NCI-H1436 treated with DMSO at 0.1 percent for 48 hours (cell line): ENCODE data around the gene YPEL2.
"Not testable (repeated sequence)": the region's sequence is repeated elsewhere in the genome, so short reads cannot be mapped to it uniquely, and the experiment has no call there.

Source experiments
- DNase-seq: peaks from one replicate; lab custom pipeline; 2025; lab: John Stamatoyannopoulos, UW

YPEL2 gene, protein sequence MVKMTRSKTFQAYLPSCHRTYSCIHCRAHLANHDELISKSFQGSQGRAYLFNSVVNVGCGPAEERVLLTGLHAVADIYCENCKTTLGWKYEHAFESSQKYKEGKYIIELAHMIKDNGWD

DNA sequence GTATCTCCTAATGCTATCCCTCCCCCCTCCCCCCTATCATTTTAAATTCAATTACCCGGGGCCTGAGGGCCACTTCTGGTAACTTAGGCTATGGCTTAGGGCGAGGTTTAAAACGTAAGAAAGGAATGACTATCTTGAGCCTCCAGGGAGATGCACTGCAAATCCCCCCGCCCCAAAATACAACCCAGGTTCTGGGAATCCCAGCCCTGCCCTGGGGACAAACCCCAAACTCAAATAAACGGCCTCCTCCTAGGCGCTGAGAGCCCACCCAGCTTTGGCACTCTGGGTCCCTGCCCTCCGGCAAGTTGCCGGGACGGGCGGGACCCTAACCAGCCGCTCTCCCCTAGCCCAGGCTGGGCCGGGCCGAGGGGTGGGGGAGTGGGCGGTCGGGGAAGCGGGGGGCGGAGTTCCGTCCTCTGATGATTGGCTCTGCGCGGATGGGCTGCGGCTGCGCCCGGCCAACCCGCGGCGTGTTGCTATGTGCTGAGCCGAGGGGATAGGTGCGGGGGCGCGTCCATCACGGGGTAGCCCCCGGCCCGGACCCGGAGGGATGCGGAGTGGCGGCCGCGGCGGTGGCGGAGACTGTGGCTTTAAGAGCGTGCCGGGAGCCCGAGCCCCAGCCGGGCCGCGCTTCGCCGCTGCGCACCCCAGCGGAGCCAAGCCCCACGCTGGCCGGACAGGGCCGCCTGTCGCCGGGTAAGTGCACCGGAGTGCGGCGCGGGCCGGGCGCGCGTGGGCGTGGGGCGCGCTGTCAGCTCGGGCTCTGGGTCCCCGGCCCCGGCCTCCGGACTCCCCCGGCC, at the start of gene YPEL2:
YPEL2 (plus strand) TSS at position 527 of the 800 bp plus-strand sequence. CDS start 21,755 bp downstream, outside the sequence.
- DNase-seq, result peak; percentile 70

DNA sequence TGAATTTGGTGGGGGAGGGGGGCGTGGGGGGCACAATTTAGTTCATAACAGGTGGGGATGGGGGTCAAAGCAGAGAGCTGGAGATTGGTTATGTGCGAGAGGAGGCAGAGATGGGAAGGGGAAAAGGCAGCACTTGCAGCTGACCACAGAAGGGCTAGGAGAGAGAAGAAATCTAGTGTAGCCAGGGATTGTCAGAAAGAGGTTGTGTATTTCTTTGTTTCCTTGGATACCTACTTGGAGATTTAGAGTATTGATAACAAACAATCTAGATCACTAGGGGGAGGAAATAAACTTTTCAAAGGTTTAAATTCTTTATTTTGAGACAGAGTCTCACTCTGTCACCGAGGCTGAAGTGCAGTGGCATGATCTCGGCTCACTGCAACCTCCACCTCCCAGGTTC, 47.1 kb upstream of the YPEL2 start:
- no peak for DNase-seq

DNA sequence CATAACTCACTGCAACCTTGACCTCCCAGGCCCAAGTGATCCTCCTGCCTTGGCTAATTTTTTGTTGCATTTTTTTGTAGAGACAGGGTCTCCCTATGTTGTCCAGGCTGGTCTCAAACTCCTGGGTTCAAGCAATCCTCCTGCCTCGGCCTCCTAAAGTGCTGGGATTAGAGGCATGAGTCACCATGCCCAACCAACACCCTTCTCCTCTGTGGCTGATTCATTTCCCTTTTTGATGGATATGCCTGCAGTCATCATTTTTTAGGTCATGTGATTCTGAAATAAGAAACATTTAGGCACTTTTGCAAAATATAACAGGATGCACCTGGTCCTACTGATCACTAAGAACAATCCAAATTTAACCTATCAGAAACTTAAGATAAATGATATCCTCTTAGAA, 44.0 kb upstream of the YPEL2 start:
- DNase-seq, result no peak

DNA sequence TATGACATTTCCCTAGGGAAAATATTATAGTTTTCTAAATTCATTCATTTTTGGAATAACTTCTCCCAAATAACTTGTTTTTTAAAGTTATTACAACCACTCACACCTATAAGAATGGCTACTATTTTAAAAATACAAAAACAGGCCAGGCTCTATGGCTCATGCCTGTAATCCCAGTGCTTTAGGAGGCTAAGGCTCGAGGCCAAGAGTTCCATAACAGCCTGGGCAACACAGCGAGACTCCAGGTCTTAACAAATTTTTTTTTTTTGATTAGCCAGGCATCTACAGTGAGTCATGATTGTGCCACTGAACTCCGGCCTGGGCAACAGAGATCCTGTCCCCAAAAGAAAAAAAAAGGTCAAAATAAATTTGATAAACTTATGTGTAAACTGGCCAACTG, 43.6 kb upstream of the YPEL2 start:
- DNase-seq, result no peak

DNA sequence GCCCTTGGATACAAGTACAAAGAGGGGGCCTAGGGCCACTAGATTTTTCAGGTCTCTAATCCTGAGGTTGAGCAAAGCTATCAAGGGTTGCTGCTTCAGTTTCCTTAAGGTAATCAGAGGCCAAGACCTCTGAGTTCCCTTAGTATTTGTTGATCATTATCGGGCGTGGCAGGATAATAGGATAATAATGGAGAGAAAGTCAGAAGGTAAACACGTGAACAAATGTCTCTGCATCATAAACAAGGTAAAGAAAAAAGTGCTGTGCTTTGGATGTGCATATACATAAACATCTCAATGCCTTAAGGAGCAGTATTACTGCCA, 41.5 kb upstream of the YPEL2 start:
- no peak for DNase-seq

DNA sequence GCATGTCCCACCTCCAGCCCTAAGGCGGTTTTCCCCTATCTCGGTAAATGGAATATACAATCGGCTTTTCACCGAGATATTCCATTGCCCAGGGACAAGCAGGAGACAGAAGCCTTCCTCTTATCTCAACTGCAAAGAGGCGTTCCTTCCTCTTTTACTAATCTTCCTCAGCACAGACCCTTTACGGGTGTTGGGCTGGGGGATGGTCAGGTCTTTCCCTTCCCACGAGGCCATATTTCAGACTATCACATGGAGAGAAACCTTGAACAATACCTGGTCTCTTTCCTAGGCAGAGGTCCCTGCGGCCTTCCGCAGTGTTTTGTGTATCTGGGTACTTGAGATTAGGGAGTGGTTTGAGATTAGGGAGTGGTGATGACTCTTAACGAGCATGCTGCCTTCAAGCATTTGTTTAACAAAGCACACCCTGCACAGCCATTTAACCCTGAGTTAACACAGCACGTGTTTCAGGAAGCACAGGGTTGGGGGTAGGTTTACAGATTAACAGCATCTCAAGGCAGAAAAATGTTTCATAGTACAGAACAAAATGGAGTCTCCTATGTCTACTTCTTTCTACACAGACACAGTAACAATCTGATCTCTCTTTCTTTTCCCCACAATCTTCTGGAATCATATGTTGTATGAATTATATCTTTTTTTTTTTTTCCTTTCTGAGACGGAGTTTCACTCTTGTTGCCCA, 41.0 kb upstream of the YPEL2 start:
- DNase-seq, result peak; percentile 1

DNA sequence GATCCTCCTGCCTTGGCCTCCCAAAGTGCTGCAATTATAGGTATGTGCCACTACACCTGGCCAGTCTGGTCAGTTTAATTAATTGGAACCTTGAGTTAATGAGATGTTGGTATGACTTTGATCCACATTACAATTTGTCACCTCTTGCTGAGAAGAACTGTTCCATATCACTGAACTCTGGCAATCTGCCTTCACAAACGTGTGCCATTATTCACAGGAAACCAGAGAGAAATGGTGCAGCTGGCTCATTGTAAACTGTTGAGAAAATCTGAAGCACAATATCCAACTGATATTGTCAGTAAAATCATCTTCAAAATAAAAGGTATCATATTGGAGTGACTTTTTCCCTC, 39.3 kb upstream of the YPEL2 start:
- no peak for DNase-seq

DNA sequence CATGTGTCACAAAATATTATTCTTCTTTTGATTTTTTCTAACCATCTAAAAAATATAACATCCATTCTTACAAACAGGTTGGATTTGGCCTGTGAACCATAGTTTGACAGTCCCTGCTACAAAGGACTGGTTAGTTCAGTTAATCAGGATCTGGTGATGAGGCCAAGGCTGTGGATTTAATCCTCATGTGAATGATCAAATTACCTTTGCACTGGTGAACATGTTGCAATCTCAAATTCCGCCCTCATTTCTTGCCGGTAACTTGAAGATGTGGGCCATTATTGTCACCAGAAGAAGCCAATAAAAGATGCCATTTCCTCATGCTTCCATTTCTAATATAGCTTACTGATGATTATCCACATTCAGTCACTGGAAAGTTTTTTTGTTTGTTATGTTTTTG, 35.3 kb upstream of the YPEL2 start:
- DNase-seq, result no peak

DNA sequence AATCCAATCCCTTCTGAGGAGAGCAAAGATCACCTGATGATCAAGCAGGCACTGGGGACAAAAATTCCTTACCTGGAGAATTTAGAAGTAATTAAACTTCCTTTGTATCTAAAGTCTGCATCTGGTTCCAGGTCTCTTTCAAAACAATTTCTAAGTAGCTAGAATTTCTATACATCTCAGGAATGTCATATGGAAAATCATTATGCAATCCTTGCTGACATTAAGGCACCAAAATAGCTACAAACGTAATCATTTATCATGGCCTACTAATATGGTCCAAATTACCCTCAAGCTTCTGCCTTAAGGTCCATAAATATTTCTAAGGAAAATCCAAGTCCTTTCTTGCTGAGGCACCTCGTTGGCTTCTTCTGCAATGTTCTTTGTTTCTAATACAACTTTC, 32.9 kb upstream of the YPEL2 start:
- DNase-seq, result no peak

DNA sequence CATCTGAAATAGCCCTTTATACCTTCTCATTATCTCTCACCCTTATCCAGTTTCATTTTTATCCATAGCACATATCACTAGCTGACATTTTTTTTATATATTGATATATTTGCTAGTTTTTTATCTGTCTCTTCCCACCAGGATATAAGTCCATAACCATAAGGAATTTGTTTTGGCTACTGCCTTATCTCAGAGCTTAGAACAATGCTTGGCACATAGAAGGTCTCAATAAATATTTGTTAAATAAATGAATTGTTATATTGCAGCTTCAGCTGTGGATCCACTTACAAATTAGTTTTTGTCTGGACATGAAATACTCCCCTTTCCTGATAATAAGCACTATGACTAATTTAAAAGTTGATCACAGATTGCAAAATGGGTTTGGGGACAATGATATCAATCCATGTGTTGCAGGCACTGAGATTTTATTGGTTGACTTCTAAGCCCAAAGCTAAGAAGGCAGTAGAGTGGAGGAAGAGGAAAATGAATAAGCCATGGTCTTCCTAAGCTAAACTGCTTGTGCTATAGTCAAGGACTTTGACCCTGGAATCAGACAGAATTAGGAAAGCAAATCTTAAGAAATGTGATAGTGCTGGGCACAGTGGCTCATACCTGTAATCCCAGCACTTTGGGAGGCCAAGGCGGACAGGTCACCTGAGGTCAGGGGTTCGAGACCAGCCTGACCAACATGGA, 31.9 kb upstream of the YPEL2 start:
- no peak for DNase-seq

DNA sequence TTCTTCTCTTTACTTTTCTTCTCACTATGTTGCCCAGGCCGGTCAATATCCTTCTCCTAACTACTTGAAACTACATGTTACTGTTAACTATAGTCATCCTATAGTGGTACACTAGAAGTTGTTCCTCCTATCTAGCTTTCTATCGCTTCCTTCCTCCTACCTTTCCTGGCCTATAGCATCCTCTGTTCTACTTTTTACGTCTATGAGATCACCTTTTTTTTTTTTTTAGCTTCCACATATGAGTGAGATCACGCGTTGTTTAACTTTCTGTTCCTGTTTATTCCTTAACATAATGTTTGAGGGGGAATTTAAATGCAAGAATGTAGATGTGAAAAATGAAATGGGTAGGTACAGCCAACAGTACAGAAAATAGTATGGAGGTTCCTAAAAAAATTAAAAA, 30.5 kb upstream of the YPEL2 start:
- DNase-seq, result no peak

DNA sequence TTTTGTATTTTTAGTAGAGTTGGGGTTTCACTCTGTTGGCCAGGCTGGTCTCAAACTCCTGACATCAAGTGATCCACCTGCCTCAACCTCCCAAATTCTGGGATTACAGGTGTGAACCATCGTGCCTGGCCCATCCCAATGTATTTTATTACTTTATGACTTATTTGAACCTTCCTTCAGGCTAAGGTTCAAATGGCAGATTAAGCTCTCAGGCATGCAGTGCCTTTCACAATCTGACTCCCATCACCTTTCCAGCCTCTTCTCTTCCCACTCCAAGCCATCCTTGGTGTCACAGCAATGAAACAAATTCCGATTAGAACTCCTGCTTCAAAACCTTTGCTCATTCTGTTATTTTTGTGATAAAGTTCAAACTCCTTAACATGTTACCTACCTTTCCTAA, 26.6 kb upstream of the YPEL2 start:
- no peak for DNase-seq

DNA sequence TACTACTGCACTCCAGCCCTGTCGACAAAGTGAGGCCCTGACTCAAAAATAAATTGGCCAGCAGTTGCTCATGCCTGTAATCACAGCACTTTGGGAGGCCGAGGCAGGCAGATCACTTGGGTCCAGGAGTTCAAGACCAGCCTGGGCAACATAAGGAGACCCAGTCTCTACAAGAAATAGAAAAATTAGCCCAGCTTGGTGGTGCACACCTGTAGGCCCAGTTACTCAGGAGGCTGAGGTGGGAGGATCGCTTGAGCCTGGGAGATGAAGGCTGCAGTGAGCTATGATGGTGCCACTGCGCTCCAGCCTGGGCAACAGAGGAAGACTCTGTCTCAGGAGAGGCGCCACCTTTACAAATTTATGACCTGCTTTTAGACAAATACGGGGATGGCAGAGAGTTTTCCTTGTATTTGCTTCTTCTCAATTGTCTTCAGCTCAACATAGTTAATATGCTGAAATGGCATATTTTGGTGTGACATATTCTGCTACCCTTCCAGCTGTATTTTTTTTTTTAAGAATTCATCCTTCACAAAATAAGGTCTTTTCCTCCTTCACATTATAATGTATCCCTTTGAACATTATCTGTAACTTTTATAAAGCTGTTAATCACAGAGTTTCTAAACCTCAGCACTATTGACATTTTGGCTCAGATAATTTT, 21.1 kb upstream of the YPEL2 start:
- no peak for DNase-seq

DNA sequence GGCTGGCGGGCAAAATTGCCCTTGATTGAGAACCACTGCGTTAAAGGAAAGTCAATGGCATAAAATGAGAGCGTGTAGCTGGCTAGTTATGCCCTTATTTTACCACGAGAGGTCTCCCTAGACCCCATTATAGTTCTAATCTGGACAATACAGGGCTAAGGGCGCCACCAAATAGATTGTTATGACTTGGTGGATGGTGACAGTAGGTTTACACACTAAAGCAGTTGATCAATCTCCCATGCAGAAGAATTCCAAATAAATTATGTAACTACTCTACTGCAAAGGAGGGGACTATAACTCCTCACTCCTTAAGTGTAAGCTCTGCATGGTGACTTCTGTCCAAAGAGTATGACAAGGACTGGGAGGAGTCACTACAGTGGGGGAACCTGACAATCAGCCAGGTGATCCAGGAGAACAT, 20.4 kb upstream of the YPEL2 start:
- peak; percentile 57 for DNase-seq

DNA sequence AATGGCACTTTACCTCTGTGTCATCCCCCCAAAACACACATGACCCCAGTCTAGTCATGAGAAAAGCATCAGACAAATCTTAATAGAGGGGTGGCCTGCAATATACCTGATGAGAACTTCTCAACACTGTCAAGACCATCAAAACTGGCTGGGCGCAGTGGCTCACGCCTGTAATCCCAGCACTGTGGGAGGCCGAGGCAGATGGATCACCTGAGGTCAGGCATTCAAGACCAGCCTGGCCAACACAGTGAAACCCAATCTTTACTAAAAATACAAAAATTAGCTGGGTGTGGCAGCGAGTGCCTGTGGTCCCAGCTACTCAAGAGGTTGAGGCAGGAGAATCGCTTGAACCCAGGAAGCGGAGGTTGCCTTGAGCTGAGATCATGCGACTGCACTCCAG, 19.9 kb upstream of the YPEL2 start:
- not testable (repeated sequence) for DNase-seq

DNA sequence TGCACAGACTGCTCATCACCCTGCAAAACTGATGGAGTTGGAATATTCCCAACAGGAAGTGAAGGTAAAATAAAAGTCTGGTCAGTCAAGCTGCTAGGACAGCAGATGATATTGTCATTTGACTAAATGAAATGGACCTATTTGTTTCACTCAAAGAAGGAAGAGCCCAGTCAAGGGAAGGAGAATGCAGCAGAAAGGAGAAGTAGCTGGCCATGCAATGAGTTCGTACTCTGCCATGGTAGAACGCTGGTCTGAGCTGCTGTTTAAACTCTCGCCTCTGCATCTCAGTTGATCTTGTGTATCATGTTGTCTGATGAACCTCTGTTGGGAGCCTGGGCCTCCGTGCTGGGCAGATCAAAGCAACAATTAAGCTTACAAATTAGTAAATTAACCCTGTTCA, 15.6 kb upstream of the YPEL2 start:
- DNase-seq, result no peak

DNA sequence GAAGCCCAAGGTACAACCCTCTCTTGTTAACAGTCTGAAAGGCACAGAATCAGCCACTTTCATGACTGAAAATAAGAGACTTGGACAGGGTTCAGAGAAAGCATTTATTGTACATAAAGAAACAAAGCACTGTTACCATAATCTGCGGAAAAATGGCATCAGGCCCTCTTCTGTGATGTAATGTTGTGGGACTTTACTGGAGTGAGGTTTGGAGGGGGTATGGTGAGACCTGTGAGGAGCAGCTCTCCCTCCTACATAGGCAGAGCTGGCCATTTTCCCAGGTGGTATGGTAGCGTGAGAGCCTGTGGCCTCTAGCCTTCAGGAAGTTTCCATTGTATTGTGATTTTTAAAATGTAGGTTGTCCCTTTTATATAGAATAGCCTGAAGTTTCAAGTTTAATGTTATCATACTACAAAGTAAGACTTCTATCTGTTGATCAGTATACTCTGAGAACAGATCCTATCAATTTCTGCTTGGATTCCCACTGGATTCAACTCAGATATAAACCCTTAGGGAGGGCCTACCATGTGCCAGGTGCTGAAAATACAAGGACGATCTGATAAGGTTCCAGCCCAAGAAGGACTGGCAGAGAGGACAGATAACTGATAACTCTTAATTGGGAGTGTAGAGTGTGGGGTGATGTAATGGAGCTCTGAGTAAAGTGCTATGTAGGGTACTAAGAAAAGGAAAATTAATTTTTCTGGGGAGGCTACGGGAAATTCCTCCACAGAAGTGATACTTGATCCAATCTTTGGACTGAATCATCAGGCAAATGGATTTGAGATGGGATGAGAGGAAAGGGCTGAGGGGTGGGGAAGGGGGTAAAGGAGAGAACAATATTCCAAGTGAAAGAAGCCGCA, 4.1 kb upstream of the YPEL2 start:
- no peak for DNase-seq

DNA sequence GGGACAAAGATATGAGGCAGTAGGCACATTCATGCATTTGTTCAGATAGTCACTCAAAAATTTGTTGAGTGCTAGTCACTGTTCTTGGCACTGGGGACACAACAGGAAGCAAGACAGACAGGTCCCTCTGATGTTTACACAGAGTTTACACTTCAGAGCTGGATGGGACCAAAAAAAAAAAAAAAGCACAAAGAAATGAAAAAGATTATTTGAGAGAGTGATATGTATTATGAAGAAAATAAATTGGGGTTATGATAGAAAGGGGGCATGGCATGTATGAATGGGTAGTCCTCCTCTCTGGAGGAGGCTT, 3.5 kb upstream of the YPEL2 start:
- DNase-seq, result no peak

DNA sequence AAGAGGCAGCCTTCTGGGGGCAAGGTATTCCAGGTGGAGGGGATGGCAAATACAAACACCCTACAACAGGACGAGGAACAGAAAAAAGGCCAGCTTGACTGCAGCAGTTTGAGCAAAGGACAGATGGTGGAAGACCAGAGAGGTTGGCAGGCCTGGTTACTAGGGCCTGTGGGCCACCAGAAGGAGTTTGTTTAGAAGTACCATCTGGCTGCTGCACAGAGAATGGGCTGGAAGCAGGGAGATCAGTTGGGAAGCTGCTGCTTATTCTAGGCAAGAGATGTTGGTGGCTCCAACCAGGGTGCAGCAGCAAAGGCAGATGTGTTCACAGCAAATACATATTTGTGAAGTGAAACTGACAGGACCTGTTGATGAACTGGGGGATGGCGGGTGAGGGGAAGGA, 2.9 kb upstream of the YPEL2 start:
- no peak for DNase-seq

DNA sequence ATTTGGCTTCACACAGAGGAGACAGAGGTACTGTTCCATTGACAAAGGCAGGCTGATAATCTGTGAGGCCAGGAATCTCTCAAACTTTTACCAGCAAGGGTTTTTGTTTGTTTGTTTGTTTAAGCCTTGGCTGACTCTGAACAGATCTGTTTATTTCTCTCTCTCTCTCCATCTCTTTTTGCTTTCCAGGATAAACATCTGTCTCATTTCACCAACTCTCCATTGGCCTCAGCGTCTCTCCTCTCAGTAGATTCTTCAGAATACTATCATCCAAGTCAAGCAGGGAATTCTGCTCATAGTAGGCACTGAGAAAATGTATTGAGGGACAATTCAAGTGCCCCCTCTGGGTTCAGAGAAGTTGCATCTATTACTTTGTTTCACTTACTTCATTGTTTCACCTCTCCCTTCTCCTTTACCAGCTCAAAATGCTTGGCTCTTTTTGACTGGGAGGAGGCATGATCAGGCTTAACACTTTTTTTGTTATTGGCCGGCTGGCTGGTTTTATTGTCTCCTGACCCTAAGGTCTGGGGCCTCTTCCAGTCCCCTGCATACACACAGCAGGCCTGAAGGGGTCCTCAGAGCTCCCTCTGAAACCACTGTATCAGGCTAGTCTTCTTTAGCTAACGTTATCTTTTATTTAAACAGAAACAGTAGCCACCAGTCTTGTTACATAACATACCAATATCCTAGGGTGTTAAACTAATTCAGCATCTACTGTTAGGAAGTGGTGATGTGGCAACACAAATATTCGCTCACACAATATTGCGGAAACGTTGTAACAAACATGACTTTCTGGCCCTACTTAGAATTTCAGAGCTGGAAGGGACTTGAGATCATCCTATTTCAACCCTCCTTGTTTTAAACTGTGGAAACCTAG, 2.0 kb upstream of the YPEL2 start:
- peak; percentile 76 for DNase-seq
